NCI-H2107 (cell line): ENCODE data around the gene RASA3.
"Not testable (repeated sequence)": the region's sequence is repeated elsewhere in the genome, so short reads cannot be mapped to it uniquely, and the experiment has no call there.

Experiments used
- DNase-seq: peaks from one replicate; lab custom pipeline; 2025; lab: John Stamatoyannopoulos, UW

RASA3 gene

GRCh38 chr13:114101358-114102130 is 30.9 kb downstream of the RASA3 start:
- no peak for DNase-seq

- no peak for DNase-seq
Measured at GRCh38 chr13:114100446-114101357, 31.7 kb downstream of the RASA3 start.

- no peak for DNase-seq
Measured at GRCh38 chr13:114099918-114100445, 32.4 kb downstream of the RASA3 start.

GRCh38 chr13:114099191-114099590 is 33.2 kb downstream of the RASA3 start:
- DNase-seq, result no peak

GRCh38 chr13:114098689-114099056 is 33.8 kb downstream of the RASA3 start:
- not testable (repeated sequence) for DNase-seq

- DNase-seq, result no peak
Measured at GRCh38 chr13:114097893-114098688, 34.3 kb downstream of the RASA3 start.

GRCh38 chr13:114097212-114097892 is 35.1 kb downstream of the RASA3 start:
- DNase-seq, result peak; percentile 34

- no peak for DNase-seq
Measured at GRCh38 chr13:114096811-114097211, 35.6 kb downstream of the RASA3 start.

GRCh38 chr13:114096031-114096485 is 36.4 kb downstream of the RASA3 start:
- DNase-seq, result no peak

- no peak for DNase-seq
Measured at GRCh38 chr13:114095486-114095885, 36.9 kb downstream of the RASA3 start.

- no peak for DNase-seq
Measured at GRCh38 chr13:114093118-114093517, 39.3 kb downstream of the RASA3 start.

- DNase-seq, result no peak
Measured at GRCh38 chr13:114092468-114092867, 40.0 kb downstream of the RASA3 start.

- DNase-seq, result no peak
Measured at GRCh38 chr13:114090476-114090875, 41.9 kb downstream of the RASA3 start.

GRCh38 chr13:114089751-114090400 is 42.5 kb downstream of the RASA3 start:
- no peak for DNase-seq

GRCh38 chr13:114089341-114089740 is 43.1 kb downstream of the RASA3 start:
- no peak for DNase-seq

- no peak for DNase-seq
Measured at GRCh38 chr13:114088863-114089262, 43.6 kb downstream of the RASA3 start.

- DNase-seq, result no peak
Measured at GRCh38 chr13:114088234-114088633, 44.2 kb downstream of the RASA3 start.

- DNase-seq, result no peak
Measured at GRCh38 chr13:114087430-114087829, 45.0 kb downstream of the RASA3 start.

GRCh38 chr13:114082849-114083645 is 49.4 kb downstream of the RASA3 start:
- no peak for DNase-seq
